Mucosa of descending colon (tissue), 3 donors: Measurements from ENCODE around the gene SLC25A48. TPM values are rescaled to one million over a fixed set of nuclear protein-coding genes. Genes with fewer than 3 reads are reported as not detected.

Experiments
- ATAC-seq: fragments of 200-7000 bp; cut with Tn5 transposase; one replicate; pipeline ENCODE4 v1.9.1; 2020; ENCODE audit warnings: mild to moderate bottlenecking, moderate library complexity
- DNase-seq, 3 donors: peaks; one replicate each; pipeline ENCODE4 v3.0.0-alpha.2; 2020
- H3K36me3 ChIP-seq: fragments of 200-600 bp; one replicate; pipeline ENCODE4 v1.8.0; 2021; ENCODE audit warnings: low read depth, mild to moderate bottlenecking
- H3K4me1 ChIP-seq: fragments of 200-600 bp; one replicate; pipeline ENCODE4 v1.8.0; 2021; ENCODE audit warnings: low read depth, mild to moderate bottlenecking
- H3K4me3 ChIP-seq: fragments of 200-600 bp; one replicate; pipeline ENCODE4 v1.8.0; 2021; ENCODE audit warnings: mild to moderate bottlenecking
- H3K9me3 ChIP-seq: fragments of 200-600 bp; one replicate; pipeline ENCODE4 v1.8.0; 2021; ENCODE audit warnings: mild to moderate bottlenecking
- intact Hi-C, 2 donors: fragments of 100-400 bp; cut with DNase I in 1 of 2; cut with micrococcal nuclease in 1 of 2; formaldehyde crosslinking; loops; one replicate each; pipeline versions ENCODE4 v1.11.0 to v1.11.1; 2022; cut with DNase I, micrococcal nuclease
- total RNA-seq, 3 donors: library from RNA; stranded (reverse); fragmentation: NEBNext Ultra II Directional in 2 of 3; extraction: Animal tissue kit (Norgen Biotek cat#: 25700) in 2 of 3; gene quantifications; one replicate each; pipeline versions ENCODE4 v1.2.1 to v1.2.4, GENCODE V29; 2021 to 2023
- TF ChIP-seq, protein P1 (sequence below): fragments of 200-600 bp; IDR thresholded peaks from one replicate; pipeline ENCODE4 v1.8.0; 2022; ENCODE audit warnings: antibody characterized with exemption, mild to moderate bottlenecking
- donor health status: DM: no; HTN: no; CAD: no; lungs with moderate emphysema.
- donor health status: DM: no; HTN: no; CAD: no.
- donor health status: DM: no; HTN: yes; CAD: no.

Gene SLC25A48
- total RNA-seq, 3 donors from 2014 or later: 2.2 to 4.5 (median 3.3) TPM

GRCh38 chr5:135895474-135896006 lies 61.1 kb downstream of the SLC25A48 start, which contains the start of gene IL9:
Gene IL9 (minus strand): TSS chr5:135895841. CDS start chr5:135895816, 25 bp downstream.
- Histone ChIP-seq H3K36me3 (no peaks in the 10 kb centered on the region), H3K4me3 (no peak within 1 kb of the TSS), H3K4me1 (no peaks in the 10 kb centered on the region), H3K9me3 (no peaks in the 10 kb centered on the region)
- ATAC-seq (no peak), DNase-seq (no peak)
- TF ChIP-seq, protein P1, sequence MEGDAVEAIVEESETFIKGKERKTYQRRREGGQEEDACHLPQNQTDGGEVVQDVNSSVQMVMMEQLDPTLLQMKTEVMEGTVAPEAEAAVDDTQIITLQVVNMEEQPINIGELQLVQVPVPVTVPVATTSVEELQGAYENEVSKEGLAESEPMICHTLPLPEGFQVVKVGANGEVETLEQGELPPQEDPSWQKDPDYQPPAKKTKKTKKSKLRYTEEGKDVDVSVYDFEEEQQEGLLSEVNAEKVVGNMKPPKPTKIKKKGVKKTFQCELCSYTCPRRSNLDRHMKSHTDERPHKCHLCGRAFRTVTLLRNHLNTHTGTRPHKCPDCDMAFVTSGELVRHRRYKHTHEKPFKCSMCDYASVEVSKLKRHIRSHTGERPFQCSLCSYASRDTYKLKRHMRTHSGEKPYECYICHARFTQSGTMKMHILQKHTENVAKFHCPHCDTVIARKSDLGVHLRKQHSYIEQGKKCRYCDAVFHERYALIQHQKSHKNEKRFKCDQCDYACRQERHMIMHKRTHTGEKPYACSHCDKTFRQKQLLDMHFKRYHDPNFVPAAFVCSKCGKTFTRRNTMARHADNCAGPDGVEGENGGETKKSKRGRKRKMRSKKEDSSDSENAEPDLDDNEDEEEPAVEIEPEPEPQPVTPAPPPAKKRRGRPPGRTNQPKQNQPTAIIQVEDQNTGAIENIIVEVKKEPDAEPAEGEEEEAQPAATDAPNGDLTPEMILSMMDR: no peak
- intact Hi-C loops: no loop called here

GRCh38 chr5:135898651-135899050 lies 64.2 kb downstream of the SLC25A48 start:
- H3K36me3 ChIP-seq: no peaks in the 10 kb centered on the region
- H3K4me3 ChIP-seq: no peak overlapping the region
- no peaks in the 10 kb centered on the region for H3K9me3 ChIP-seq
- no peaks in the 10 kb centered on the region for H3K4me1 ChIP-seq
- intact Hi-C loops: no loop called here
- TF ChIP-seq, protein P1: no peak
- ATAC-seq (no peak), DNase-seq (no peak)

- intact Hi-C loops: no loop called here
- TF ChIP-seq, protein P1: no peak
- Histone ChIP-seq H3K4me3 (no peak overlapping the region), H3K4me1 (no peaks in the 10 kb centered on the region), H3K36me3 (no peaks in the 10 kb centered on the region), H3K9me3 (no peaks in the 10 kb centered on the region)
- ATAC-seq (no peak), DNase-seq (no peak)
Observed at GRCh38 chr5:135900276-135900675, 65.8 kb downstream of the SLC25A48 start.

- no peaks in the 10 kb centered on the region for H3K9me3 ChIP-seq
- TF ChIP-seq, protein P1: no peak
- H3K36me3 ChIP-seq: no peaks in the 10 kb centered on the region
- intact Hi-C loops: no loop called here
- no peak for DNase-seq
- no peak overlapping the region for H3K4me3 ChIP-seq
- ATAC-seq: no peak
- no peaks in the 10 kb centered on the region for H3K4me1 ChIP-seq
Observed at GRCh38 chr5:135901633-135902032, 67.2 kb downstream of the SLC25A48 start.

DNA sequence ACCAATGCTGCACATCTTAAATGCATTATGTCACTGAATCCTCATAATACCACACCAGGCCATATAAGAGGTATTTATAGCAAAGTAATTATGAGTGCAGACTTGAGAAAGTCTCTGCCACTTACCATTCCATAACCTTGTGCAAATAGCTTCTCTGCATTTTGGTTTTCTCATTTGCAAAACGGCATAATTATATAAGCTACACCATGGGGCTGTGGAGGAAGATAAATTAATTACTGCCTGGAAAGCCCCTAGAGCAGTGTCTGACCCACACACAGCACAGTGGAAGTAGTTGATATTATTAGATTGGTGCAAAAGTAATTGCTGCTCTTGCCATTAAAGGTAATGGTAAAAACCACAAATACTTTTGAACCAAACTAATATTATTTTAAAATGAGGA lies 70.7 kb downstream of the SLC25A48 start:
- ATAC-seq (no peak), DNase-seq (no peak)
- TF ChIP-seq, protein P1: no peak
- no peaks in the 10 kb centered on the region for H3K4me1 ChIP-seq
- H3K36me3 ChIP-seq: no peaks in the 10 kb centered on the region
- no peaks in the 10 kb centered on the region for H3K9me3 ChIP-seq
- intact Hi-C loops: no loop called here
- H3K4me3 ChIP-seq: no peak overlapping the region
